GM18517 (cell line): ENCODE measurements around the gene TMEM119.
"Not testable (repeated sequence)": the region's sequence is repeated elsewhere in the genome, so short reads cannot be mapped to it uniquely, and the experiment has no call there.

ENCODE experiments used
- ATAC-seq: cut with Tn5 transposase; IDR thresholded peaks from one replicate; pipeline ENCODE4 v1.9.1; 2021; ENCODE audit warnings: mild to moderate bottlenecking, moderate library complexity; ENCODE audit not compliant: unreplicated experiment

The TMEM119 gene

DNA sequence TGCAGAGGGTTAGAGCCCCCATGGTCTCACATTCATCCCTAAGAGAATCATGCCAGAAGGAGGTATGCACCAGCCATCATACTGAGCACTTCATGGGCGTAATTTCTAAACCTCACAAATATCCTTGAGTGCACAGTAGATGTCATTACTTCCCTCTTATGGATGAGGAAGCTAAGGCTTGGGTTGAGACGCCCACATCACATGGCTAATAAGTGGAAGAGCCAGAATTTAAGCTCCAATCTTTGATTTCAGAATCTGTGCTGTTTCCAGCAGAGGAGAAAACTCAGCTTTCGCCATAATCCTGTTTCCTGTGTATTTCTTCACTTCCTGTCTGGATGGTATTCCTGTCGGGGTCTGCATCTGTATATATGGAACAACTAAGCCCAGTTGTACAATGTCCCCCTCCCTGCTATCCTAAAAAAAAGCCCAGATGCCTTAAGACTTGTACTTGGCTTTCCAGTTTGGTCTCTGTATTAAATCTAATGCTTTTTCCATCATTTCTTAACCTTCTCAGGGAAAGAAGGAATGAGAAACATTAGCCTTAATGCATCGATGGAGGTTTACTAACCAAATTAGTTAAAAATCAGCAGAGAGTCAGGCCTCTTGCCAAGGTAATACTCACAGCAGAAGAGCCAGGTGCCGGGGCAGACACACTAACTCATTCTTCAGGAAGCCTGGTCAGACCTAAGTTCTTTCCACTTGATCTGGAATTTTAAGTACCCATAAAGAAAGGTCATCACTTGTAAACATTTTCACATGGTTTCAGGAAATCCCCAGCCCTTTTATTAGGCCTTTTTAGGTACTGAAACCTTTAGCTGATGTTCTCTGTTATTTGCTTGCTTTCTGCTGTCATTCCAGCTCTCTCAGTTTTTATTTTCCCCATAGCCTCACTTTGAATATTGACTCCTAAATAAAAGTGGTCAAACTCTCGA, 30.2 kb downstream of the TMEM119 start:
- ATAC-seq: no peak

DNA sequence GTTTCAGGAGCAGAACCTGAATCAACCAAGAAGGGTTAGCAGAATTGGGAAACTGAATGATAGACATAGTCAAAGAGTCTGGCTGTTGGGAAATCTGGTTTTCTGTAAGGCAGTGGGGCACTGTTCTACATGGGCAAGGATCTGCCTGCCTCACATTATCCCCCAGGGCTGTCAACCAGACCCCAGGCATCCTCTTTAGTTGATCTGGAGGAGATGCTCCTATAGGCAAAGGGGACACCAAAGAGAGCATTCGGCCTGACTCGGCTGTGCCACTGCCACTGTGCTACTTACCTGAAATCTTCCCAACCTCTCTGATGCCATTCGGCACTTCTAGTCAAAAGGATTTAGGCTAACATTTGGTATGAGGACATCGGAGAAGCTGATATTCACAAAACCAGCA, 31.4 kb downstream of the TMEM119 start:
- ATAC-seq: no peak

DNA sequence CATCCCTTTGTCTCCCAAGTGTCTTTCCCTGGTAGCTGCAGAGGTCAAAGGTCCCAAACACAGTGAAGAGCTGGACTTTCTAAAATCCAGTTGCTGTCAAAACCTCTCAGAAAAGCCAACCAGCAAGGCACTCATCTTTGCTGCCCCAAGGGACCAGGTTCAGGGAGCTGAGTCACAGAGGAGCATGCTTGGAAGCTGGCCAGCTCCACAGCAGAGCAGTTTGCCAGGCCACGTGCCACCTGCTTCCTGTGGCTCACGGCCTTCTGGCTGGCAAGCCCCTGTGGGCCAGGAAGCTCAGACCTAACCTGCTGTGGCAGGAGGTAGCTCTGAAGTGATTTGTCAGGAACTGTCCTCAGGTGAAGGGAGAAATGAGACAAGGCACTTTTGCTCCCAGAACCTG, 31.9 kb downstream of the TMEM119 start:
- ATAC-seq: no peak

DNA sequence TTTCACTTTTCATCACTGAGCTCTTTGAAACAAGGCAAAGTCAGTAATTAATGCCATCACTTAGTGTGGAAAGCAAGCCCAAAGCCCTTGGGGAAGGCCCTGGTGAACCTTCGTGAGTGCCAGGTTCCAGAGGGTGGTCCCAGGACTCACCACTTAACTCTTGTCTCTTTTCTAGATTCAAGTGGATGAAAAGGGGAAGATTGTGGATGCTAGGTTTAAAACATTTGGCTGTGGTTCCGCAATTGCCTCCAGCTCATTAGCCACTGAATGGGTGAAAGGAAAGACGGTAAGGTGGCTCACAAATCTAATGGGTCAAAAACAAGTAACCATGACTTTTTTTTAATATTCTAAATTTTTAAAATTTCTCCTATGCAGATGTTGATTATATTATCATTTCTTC, 32.7 kb downstream of the TMEM119 start:
- ATAC-seq: no peak

DNA sequence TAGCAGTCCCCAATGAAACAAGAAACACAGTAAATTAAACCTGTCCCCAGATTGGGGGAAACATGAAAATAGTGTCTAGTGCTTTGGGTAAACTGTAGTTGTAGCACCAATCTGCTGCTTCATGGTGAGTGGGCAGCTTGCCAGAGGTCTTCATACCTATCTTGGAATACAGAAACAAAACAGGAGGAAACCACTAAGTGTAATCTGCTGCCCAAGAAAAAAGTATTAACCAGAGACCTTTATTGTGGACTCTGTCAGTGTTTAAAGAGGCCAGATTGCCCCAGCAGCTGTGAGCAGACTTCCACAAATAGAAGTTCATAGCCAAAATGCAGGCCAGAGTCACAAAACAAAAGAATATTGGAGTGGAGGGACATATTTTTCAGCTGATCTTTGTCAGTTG, 33.2 kb downstream of the TMEM119 start:
- ATAC-seq: no peak

DNA sequence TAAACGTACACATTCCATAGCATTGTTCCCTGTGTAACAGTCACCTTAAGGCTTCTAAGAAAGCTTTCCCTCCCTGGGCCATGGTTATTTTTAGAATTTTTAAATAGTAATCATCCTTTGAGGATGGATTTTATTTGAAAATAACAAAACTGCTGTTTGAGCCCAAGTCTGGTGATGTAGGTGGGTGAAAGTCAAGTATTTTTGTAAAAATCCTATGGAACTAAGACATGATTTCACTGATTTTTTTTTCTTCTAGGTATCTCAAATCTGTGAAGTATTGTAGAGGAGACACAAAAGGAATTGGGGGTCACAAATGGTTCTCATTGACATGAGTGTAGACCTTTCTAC, 34.1 kb downstream of the TMEM119 start:
- no peak for ATAC-seq

DNA sequence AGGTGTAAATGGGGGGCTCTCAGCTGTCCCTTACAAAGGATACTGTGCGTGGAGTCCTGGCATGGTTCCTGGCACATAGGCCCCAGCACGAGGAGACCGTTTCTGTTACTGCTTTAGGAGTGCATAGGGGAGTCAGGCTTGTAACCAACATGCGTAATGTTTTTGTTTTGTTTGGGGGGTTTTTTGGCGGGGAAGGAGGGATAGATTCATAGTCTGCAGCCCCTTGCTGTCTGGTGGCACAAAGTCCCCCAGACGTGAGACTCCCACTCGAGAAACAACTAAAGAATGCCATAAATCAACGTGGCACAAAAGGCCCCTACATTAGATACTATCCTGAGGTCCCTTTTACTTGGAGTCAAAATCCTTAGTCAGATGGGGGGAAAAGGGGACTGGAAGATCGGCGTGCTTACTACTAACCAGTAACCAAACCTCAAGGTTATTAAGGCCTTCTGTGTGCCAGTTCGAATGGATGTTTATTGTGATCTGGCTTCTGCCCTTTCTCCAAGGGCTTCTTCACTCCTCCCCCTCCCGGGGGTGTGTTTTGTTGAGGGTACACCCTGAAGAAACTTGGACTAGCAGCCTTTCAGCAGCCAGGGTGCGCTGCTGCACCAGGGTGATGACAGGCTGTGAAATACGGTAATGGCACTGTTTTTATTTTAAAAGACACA, 34.6 kb downstream of the TMEM119 start:
- peak; percentile 39 for ATAC-seq

DNA sequence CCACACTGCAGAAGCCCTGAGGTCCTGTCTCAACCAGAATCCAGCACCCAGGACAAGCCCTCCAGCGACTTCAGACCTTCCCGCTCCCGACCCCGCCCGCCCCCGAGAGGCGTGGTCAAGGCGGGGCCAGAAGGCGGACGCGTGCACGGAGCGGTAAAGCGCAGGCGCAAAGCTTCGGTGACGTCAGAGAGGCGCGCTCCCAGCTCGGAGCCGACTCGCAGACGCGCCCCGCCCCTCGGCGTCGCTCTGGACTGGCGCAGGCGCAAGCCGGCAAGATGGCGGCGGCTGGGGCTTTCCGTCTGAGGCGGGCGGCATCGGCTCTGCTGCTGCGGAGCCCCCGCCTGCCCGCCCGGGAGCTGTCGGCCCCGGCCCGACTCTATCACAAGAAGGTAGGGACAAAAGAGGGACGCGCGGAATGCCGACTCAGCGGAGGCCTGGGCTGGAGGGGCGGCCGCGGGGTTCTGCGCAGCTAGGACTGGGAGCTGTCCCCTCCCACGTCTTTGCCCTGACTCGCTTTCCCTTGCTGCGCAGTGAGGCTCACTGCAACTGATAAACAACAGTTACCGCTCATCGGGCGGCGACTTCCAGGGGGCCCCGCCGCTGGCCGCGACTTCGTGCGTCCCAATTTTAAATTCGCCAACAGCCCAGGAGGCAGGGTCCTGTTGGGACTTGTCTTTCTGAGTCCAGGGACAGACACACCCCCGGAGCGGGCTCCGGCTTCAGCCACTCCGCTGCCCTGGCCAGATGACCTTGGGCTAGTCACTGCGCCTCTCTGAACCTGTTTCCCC, 35.3 kb downstream of the TMEM119 start, which contains the start of gene ISCU:
ISCU (plus strand) TSS at position 249 of the 788 bp plus-strand sequence; CDS start at position 276, 27 bp downstream.
- ATAC-seq: peak; percentile 48

DNA sequence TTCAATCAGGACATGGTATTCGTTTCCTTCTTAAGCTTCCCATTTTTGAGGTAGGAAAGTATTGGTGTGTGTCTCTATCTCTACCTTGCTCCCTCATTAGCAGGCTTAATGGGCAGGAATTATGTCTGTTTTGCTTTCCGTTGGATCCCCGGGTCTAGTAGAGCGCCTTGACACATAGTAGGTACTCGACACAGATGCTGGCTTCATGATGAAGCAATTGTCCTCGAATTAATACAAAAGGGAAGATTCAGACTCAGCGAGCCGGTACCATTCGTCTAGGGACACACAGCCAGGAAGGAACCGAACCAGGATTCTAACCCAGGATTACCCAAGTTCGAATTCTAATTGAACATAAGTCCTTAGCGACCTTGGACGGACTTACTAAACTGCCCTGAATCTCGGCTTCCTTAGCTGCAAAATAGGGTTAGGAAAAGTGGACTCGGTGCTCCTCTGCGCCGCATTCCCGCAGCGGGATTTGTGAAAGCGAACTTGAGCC, 36.0 kb downstream of the TMEM119 start:
- ATAC-seq: no peak

DNA sequence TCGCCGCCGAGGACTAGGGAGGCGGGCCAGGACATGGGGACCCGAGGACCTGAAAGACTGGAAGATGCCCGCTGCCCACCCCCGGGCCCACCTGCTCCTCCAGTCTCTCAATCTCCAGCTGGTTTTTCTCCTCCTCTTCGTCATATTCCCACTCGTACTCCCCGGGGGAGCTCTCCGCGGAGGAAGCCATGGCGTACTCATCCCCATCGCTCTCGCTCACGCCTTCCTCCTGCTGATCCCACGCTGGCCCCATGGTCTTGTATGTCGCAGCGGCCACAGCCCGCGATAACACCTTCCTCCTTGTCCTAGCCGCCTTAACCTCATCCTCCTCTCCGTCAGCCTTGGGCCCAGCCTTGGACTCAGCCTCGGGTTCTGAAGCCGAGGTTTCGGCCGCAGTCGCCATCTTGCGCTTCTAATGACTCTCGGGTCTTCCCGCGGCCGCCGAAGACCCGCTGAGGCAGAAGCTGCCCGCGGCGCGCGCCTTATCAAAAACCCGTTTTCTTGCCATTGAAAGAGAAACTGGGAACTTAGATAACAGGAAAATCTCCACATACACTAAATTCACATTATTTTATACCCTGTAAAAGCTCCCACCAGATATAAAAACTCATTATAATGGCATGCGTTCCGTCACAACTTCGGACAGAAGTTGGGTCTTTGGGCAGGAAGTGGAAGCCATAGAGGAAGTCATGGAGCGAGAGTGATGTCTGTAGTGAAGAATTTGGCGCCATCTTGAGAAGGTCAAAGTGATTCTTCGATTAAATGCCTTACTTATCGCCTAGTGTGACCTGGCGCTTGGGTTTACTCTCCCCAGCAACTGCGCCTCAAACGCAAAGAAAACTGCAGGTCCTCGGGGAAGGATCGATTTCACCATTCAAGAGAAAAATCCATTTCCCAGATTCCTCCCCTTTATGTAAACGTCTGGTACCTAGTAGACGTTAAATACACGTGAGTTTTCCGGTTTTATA, 36.8 kb downstream of the TMEM119 start, which contains the start of gene SART3:
SART3 (minus strand) TSS at position 422 of the 968 bp plus-strand sequence; CDS start at position 403, 19 bp downstream.
- ATAC-seq: peak; percentile 48

DNA sequence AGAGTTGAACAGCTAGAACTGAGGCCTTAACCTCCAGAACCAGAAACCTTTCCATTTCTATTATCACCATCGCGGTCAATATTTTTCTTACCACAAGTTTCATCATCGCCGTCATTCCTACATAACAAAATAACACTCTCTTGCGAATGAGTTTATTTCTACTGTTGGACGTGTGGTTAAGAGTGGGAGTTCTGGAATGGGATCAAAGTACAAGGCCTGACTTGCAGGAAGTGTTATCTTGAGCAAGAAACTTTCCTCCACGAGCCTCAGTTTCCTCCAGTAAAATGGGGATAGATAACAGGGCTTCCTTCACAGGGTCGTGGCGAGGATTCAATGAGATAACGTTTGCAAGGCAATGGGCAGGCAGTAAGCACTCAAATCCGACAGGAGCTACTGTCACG, 37.6 kb downstream of the TMEM119 start:
- no peak for ATAC-seq

DNA sequence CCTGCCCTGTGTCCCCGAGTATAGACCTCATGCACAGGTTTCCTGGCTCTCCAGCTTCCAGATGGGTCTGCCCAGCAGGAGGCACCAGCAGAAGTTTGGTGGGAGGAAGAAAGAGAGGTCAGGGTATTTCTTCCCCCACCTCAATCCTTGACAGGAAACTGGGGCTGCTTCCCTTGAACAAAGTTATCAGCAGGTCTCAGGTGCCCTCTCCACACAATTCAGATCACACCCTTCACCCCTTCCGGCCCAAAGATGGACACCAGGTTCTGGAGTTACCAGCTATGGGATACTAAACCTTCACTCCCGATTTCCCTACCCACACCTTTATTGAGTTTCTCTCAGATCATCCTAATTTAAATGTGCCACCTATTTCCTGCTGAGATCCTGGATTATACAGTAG, 38.1 kb downstream of the TMEM119 start:
- ATAC-seq: no peak

DNA sequence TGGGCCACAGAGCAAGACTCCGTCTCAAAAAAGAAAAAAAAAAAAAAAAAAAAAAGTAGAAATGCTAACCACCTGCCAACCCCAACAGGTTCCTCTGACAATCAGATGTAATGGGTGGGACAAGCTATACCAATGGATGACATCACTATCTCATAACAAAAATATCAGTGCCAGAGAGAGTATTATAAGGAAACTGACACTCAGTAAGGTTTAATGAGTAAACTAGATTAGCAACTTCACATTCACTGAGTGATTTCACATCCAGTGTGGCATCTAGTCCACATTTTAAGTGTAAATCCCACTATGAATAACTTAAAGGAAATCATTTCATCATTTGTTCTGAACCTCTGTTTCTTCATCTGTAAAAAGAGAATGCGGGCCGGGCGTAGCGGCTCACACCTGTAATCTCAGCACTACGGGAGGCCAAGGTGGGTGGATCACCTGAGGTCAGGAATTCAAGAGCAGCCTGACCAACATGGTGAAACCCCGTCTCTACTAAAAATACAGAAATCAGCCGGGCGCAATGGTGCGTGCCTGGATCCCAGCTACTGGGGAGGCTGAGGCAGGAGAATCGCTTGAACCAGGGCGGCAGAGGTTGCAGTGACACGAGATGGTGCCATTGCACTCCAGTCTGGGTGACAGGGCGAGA, 38.8 kb downstream of the TMEM119 start:
- no peak for ATAC-seq

DNA sequence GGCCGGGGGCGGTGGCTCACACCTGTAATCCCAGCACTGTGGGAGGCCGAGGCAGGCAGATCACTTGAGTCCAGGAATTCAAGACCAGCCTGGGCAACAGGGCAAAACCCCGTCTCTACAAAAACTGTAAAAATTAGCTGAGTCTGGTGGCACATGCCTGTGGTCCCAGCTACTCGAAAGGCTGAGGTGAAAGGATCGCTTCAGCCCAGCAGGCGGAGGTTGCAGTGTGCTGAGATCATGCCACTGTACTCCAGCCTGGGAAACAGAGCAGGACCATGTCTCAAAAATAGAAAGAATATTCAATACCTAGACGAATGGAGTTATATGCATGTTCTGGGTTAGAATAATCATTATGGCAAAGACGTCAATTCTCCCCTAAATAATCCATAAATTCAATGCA, 42.5 kb downstream of the TMEM119 start:
- not testable (repeated sequence) for ATAC-seq

DNA sequence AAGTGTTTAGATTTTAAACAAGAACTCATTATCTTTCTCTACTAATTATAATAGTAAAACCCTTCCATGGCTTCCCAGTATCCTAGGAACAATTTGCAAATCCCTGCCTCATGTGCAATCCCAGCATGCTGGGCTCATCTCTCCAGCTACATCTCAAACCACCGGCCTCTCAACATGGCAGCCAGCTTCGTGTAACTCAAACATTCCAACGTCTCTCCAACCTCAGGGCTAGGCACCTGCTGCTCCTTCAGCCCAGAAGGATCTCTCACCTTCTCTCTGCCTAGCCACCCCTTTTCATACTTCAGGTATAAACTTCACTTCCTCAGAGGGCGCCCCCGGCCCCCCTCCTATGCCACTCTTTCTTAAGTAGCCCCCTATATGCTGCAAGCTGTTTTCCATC, 44.1 kb downstream of the TMEM119 start:
- ATAC-seq: no peak

DNA sequence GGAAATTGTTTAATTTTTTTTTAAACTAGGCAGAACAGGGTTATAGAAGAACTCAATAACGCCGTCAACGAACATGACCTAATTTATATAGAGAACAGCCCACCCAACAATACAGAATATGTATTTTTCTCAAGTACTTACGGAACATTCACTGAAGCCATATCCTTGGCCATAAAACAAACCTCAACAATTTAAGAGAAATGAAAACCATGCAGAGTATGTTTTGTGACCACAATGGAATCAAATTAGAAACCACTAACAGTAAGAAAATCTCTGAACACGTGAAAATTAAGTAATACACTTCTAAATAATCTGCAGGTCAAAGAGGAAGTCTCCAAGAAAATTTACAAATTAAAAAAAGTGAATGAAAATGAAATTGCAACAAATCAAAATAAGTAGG, 46.3 kb downstream of the TMEM119 start:
- ATAC-seq: no peak

DNA sequence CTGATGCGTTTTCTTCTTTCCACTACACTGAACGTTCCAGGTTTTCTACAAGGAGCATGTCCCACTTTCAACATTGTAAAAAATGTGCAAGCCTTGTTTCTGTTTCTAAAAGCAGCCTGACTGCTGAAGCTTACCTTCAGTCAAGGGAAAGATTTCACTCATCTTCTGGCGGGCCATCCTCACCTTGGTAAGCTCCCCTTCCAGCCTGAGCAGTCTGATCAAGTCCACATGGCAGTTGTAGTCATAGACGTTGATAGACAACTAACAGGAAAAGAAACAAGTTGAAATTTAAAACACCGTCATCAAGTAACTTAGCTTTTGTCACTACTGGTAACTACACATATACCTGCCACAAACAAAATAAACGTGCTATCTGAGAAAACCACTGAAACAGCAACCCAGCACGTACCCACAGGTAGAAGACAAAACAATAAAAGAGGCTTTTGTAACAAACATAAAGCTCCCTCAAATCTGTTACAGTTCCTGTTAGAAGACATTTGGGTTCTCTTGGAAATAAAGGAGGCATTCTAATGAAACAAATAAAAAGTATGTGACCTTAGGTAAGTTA, 48.8 kb downstream of the TMEM119 start:
- no peak for ATAC-seq

DNA sequence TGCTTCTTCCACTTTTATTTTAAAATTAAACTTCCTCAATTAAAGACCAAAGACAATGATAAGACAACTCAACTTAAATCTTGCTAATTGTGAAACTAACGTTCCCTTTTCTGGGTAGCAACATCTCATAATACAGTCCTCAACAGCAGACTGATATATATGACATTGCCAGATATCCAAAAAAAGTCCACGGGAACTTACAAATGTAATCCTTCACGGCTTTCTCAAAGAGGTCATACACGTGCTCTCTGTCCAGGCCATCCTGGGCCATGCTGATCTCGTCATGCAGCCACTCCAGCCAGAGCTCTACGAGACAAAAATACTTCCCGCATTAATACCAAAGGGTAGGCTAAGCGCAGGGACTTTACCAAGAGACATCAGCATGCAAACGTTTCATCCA, 50.2 kb downstream of the TMEM119 start:
- ATAC-seq: no peak

DNA sequence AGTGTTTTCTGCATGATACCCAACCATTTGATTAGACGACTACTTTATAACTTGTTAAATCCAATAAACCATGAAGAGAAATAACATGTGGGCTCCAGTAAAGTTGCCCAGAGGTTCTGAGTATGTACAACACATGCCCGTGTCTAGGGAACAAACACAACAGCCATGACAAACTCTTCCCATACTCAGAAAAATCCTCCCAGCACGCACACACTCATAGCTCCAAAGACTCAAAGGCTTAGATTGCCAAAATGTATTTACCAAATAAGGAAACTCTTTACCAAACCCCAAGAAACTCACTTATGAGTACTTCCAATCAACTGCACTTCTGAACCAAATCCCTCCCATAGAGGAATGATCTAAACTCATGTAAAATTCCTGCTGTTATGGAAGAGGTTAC, 54.2 kb downstream of the TMEM119 start:
- ATAC-seq: no peak
